CMK (cell line): Measurements from ENCODE around the gene MAPKAP1.
"Not testable (repeated sequence)": the region's sequence is repeated elsewhere in the genome, so short reads cannot be mapped to it uniquely, and the experiment has no call there.

Experiments
- DNase-seq: peaks from one replicate; pipeline ENCODE4 v3.0.0-alpha.2; 2010; ENCODE audit warnings: low read depth

The MAPKAP1 gene

DNA sequence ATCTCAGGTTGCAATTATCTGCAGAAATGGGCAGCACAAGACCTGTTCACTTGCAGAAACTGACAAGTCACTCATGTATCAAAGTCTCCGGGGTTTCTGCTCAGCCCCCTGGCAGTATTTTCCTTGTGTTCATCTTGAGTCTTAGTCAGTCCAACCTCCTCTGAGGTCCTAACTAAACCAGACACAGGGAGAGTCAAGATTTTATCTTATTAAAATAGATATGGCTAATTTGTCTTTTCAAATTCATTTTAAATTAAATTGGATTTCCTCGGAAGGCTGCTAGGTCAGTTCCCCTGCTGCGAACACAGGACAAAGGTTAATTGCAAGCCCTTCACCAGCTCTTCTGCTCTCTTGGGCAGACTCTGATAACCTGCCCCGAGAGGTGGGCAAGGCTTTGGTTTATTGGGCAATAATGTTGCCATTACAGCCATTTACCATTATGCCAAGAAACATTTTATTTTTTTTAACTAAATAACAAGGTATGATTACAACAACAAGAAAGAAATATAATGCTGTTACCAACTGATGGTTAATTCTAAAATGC is 103.5 kb downstream of the MAPKAP1 start:
- DNase-seq, result no peak

- DNase-seq, result no peak
These were observed 105.0 kb downstream of the MAPKAP1 start for GRCh38 chr9:125601961-125602360.

GRCh38 chr9:125600194-125600593 is 106.8 kb downstream of the MAPKAP1 start:
- no peak for DNase-seq

DNA sequence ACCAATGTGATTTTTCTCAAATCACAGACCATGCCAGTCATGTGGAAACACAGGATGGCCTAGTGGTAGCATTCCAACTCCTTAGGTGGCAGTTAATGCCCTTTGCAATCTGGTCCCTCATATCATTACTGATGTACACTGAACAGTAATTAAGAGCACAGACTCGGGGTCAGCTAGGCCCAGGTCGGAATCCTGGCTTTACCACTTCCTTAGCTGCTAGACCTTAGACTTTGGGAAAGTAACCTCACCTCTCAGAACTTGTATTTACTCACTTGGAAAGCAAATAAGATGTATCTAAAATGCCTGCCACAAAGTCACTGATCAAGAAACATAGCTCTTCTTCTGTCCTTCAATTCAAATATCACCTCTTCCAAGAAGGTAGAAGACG is 112.8 kb downstream of the MAPKAP1 start:
- DNase-seq, result no peak

- DNase-seq, result no peak
These were observed 113.3 kb downstream of the MAPKAP1 start for GRCh38 chr9:125593581-125594222.

- DNase-seq, result no peak
These were observed 115.1 kb downstream of the MAPKAP1 start for GRCh38 chr9:125591888-125592287.

DNA sequence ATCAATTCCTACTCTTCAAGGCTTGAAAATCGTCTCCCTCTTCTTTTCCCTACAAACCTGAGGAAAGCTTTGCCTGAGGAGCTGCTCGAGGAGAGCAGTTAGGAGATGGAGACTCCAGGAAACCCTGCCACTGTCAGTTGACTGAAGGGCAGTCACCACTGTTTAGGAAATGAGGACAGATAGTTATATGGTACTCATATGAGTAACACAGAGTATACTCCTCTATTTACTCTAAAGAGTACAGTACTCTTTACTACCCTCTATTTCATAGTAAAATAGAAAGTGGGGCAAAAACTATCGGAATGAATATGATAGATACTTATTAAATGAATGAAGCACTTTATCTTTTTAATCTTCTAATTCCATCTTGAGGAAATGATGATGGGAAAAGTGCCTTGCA is 115.8 kb downstream of the MAPKAP1 start:
- no peak for DNase-seq

DNA sequence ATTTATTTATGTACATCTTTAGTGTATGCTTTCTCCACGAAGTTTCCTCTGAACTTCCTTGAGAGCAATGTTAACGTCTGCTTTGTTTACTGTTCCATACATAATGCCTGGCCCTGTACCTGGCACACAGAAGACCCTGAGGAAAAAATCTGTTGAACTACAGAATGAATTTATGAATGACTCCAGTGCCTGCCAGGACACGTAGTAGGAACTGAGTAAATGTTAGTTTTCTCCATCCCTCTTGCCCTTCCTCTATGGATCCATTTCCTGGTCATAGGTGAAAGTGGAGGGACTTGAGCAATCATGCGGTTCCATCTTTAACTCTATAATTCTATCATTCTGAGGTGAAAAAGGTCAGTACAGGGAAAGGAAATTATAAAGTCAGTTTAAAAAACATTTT is 117.7 kb downstream of the MAPKAP1 start:
- DNase-seq, result no peak

DNA sequence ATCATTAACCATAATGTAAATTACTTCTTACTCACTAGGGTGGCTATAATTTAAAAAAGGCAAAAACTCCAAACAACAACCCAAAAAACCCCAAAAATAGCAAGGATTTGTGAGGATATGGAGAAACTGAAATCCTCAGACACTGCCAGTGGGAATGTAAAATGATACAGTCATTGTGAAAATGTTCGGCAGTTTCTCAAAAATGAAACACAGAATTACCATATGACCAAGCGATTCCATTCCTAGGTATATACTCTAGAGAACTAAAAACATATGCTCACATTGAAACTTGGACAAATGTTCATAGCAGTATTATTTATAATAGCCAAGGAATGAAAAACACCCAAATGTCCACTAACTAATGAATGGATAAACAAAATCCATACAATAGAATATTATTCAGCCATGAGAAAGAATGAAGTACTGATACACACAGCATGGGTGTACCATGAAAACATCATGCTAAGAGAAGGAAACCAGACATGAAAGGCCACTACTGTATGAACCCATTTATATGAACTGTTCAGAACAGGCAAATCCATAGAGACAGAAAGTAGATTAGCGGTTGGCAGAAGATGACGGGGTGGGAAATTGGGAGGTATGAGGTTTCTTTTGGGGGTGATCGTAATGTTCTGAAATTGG is 119.1 kb downstream of the MAPKAP1 start:
- DNase-seq, result no peak

DNA sequence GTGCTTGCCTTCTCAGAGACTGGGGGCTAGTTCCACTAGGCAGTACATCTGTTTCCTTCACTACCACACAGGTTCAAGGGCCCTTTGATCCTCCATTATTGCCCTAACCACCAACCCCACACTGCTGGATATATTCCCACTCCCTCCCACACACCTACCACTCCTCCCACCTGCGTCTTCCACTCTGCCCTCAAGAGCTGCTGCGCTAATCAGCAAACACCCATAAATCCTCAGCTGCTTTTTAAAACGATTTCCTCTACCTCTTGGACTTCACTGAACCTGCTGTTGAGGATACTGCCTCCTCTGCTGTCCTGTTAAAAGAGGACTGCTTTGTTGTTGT is 120.9 kb downstream of the MAPKAP1 start:
- DNase-seq, result no peak

DNA sequence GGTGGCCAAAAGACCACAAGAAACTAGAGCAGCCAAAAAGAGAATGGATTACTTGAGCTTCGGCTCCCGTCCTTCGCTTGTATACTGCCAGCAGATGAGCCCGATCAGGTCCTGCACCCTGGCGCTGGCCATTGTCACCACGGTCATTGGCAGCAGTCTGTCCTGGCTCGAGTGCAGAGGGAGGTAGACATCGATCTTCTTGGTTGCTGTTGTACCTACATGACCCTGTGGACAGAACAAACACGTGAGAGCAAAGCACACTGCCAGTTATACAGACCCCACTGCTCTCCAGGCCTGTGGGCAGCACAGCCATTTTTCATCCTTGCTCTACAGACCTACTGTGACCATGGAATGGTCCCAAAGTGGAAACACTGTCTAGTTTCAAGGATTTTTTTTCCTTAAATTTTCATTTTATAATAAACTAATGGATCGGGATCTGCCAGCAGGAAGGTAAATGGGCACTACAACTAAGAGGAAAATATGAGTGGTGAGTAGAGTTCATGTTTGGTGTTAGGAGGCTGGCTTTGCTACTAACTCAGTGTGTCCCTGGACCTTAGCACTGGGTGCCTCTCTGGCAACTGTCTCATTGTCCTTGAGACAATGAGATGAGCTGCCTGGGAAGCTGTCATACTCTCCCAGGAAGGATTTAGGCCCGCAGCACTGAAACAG is 121.4 kb downstream of the MAPKAP1 start:
- DNase-seq, result no peak

DNA sequence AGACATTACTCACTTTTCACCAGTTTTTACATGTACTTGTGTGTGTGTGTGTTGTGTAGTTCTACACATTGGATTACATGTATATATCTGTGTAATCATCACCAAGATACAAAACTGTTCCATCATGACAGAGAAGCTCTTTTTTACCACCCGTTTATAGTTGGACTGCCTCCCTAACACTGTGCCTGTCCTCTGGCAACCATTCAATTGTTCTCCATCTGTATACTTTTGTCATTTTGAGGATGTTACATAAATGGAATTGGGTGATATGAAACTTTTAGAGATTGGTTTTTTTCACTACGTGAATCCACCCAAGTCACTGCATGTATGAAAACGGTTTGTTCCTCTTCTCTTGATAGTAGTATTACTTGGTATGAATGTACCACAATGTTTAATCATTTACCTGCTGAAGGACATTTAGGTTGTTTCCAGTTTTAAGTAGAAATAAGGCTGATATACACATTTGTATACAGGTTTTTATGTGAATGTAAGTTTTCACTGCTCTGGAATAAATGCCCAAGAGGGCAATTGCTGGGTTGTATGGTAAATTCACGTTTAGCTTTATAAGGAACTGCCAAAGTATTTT is 126.2 kb downstream of the MAPKAP1 start:
- no peak for DNase-seq

GRCh38 chr9:125579030-125579932 is 127.7 kb downstream of the MAPKAP1 start:
- DNase-seq, result no peak

- no peak for DNase-seq
These were observed 132.7 kb downstream of the MAPKAP1 start for GRCh38 chr9:125574126-125574877.

- DNase-seq, result not testable (repeated sequence)
These were observed 134.5 kb downstream of the MAPKAP1 start for GRCh38 chr9:125572461-125572860.

DNA sequence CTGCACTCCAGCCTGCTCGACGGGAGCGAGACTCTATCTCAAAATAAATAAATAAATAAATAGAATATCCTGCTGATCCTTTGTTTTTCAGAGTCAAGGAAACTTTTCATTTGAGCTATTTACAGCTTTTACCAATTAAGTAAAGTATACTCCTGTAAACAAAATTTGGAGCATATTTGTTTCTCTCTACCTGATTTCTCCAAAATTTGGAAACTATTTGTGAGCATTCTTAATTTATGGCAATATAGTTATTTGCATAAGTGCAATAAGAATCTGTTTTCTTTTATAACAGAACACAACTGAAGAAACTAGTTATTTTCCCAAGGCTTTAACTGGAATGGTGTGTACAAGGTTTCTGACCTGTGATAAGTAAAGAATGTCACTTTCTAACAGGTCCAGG is 135.2 kb downstream of the MAPKAP1 start:
- DNase-seq, result not testable (repeated sequence)

- DNase-seq, result no peak
These were observed 136.8 kb downstream of the MAPKAP1 start for GRCh38 chr9:125570246-125570645.

DNA sequence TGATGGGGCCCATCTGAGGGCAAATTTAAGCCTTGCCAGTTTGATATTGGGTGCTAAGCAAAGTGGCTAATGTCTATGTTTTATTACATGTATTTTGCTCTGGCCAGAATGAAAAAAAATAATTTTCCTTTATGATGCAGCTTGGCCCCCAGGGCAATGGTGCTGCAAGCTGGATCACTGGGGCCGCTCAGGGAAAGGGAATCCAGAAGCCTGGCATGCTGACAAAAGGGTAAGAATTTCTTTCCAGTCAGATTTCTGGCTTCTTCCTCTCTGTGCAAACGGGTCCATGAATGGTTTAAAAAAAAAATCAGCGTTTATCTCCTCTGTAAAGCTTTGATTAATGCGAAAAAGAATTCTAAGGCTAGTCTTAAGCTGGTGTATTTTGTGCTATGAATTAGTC is 138.4 kb downstream of the MAPKAP1 start:
- no peak for DNase-seq

DNA sequence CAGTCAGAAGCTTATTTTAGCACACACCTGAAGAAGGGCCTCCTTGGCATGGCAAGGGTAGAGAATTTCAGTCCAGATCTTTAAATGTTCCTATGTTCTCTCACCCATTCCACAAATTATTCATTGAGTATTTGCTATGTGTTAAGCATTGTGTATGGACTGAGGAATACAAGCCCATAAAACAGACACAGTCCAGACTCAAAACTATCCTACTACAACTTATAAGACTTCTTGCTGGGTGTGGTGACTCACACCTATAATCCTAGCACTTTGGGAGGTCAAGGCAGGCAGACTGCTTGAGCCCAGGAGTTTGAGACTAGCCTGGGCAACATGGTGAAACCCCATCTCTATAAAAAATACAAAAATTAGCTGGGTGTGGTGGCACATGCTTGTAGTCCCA is 141.0 kb downstream of the MAPKAP1 start:
- not testable (repeated sequence) for DNase-seq

DNA sequence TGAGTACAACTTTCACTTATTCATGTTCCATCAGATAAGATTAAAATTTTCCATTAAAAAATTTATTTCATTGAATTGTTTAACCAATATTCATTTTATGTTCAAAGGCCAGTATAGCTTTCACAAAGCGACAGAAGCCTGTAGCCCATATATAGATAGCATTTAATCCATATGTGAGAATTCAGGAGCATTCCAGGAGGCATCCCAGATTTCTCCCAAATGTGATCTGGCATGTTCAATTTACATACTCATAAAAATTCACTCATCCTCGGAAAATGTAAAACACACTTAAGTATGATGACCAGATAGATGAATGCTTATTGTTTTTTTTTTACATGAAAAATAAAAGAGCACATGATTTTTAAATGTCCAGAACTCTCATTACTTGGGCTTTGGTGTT is 141.9 kb downstream of the MAPKAP1 start:
- no peak for DNase-seq

DNA sequence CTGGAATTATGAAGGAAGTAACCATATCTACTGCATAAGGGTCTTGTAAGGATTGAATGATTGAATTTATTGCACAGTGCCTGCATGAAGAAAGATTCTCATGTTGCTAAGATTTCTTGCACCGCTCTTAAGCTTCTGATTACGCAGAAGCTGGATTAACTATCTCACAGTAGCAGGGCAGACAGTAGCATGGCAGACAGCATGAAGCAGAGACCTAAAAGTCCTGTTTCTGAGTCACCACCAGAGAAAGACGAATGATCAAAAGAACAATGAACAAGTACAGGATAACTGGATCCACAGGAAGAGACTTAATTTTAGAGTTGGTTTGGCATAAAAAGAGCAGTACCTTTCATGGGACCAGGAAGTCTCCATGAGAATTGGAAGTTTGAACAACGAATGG is 142.4 kb downstream of the MAPKAP1 start:
- no peak for DNase-seq
